ENCODE measurements around the gene WDHD1.

DNA sequence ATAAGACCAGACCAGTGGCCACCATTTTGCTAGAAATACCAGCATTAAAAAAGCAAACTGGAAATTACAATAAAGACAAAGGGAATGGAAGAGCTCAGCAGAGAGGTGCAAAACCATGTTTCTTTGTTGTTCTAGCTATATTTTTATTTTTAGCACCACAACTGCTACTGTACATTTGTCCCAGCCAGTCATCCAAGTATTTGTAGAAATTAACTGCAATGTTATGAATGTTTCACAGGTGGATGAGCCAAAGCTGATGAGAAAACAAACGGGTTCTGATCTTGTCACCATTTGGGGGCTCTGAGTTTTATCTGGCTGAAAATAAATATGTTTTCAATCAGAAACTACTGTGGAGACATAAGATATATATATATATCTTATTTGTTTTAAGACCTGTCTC, 99.3 kb downstream of the WDHD1 start:
- TF ChIP-seq, protein P1, sequence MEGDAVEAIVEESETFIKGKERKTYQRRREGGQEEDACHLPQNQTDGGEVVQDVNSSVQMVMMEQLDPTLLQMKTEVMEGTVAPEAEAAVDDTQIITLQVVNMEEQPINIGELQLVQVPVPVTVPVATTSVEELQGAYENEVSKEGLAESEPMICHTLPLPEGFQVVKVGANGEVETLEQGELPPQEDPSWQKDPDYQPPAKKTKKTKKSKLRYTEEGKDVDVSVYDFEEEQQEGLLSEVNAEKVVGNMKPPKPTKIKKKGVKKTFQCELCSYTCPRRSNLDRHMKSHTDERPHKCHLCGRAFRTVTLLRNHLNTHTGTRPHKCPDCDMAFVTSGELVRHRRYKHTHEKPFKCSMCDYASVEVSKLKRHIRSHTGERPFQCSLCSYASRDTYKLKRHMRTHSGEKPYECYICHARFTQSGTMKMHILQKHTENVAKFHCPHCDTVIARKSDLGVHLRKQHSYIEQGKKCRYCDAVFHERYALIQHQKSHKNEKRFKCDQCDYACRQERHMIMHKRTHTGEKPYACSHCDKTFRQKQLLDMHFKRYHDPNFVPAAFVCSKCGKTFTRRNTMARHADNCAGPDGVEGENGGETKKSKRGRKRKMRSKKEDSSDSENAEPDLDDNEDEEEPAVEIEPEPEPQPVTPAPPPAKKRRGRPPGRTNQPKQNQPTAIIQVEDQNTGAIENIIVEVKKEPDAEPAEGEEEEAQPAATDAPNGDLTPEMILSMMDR (IDR thresholded peaks at IDR 0.05; ENCODE audit: low read length), result no peak
- no peak for TF ChIP-seq EZH2 (optimal IDR thresholded peaks at IDR 0.05; ENCODE audit: low read depth, low read length)
